M059J (cell line): ENCODE data around the gene ANXA2. TPM values are rescaled to one million over a fixed set of nuclear protein-coding genes. Genes with fewer than 3 reads are reported as not detected.
"Not testable (repeated sequence)": the region's sequence is repeated elsewhere in the genome, so short reads cannot be mapped to it uniquely, and the experiment has no call there.

Source experiments
- DNase-seq: peaks from one replicate; pipeline ENCODE4 v3.0.0-alpha.2; 2012; ENCODE audit warnings: low read depth
- total RNA-seq: library from RNA; depleted of rRNA; stranded (reverse); fragments of >200 nt; shearing (Covaris generic); gene quantifications from 2 replicates; pipeline ENCODE4 v1.2.3, GENCODE V29; 2014

The ANXA2 gene
- total RNA-seq, 1 experiment from 2014 or later = 2,950 TPM

- no peak for DNase-seq
These were observed 54.4 kb downstream of the ANXA2 start for GRCh38 chr15:60343221-60343970.

DNA sequence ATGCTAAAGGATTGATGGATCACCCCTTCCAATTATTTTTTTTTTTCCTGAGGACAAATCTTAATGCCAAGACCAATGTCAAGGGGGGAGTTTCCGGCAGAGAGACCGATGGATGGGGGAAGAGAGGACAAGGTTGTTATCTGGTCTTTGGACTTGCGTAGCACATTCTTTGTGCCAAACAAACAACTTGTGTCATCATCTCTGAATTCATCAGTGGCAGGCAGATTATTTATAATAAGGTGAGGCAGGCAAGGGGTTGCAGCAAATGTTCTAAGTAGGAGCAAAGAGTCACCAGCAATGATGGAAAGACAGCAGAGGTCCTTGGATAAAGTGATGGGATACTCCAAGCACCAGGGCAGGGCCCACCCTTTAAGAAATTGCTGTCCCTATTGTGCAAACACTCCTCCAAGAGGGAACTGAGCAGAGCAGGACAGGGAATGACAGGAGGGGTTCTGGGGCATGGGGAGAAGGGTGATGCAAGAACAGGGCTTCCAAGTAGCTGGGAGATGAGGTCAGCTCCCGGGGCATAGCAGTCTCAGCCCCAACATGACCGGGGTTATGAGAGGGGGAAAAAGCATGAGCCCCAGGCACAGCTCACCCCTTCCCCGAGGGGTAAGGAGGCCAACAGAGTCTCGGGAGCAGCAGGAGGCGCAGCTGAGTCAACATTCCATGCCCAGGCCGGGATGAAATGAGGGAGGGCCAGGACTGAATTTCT is 57.4 kb downstream of the ANXA2 start:
- no peak for DNase-seq

- DNase-seq = no peak
These were observed 58.5 kb downstream of the ANXA2 start for GRCh38 chr15:60339236-60339635.

DNA sequence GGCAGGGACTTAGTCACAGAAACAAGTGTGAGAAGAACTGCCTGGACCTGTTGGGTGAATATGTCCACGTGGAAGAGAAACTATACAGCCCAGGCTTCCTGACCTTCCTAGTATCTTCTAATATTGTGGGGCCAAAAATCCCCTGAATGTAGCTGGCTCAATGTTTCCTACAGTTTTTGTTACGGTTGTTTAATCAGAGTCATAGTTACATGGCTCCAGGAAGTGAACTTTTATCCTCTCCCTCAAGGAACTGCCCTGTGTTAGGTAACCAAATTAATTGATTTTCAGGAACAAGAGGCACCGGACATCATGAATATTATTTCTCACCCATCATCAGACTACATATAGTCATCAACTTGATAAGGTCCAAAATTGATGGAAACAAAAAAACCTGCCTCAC is 59.0 kb downstream of the ANXA2 start:
- DNase-seq = no peak

- DNase-seq = no peak
These were observed 60.7 kb downstream of the ANXA2 start for GRCh38 chr15:60337076-60337475.

GRCh38 chr15:60335296-60335695 is 62.5 kb downstream of the ANXA2 start:
- DNase-seq = not testable (repeated sequence)

DNA sequence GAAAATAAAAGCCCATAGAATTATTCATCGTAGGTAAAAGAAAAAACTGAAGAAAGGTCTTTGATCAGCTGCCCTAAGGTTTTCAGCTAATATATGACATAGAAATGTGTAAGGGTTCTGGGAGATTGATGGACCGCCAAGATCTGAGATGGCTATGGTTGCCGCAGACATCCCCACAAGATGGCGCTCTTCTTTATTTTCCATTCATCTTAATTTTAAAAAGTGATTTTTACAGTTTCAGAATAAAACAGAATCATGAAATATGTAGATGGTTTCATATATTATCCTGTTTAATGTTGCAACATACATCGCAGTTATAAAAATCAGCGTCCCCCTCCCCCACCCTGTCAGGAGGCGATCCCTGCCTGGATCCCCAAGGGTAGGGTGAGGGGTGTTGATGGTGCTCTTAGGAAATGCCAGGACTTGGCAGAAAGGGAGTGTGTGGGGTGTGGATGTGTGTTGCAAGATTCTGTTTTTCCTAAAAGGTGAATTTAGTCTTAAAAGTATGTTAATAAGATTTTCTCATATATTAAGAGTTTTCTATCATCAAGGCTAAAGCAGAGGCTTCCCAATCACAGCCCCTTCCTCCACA is 68.8 kb downstream of the ANXA2 start:
- no peak for DNase-seq

- peak; percentile 68 for DNase-seq
These were observed 70.7 kb downstream of the ANXA2 start for GRCh38 chr15:60326824-60327654.

- no peak for DNase-seq
These were observed 71.4 kb downstream of the ANXA2 start for GRCh38 chr15:60326343-60326742.

DNA sequence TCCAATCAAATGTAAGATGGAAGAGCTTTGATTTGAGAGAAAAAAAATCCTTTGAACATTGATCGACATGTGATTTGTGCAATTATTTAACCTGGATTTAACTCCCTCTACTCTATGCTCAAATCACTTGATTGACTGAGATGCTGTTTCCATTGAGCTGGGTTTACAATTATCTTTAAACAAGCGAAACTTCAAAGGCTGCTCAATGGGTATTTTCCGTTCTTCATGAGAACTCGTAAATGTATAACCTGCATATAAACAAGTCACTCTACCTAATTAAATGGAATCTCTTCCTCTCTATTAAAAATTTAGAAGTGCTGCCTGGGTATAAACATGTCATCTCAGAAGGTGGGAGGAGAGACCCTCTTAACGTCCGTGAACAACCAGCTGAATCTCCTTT is 71.9 kb downstream of the ANXA2 start:
- DNase-seq = no peak

- no peak for DNase-seq
These were observed 72.9 kb downstream of the ANXA2 start for GRCh38 chr15:60324706-60325438.

DNA sequence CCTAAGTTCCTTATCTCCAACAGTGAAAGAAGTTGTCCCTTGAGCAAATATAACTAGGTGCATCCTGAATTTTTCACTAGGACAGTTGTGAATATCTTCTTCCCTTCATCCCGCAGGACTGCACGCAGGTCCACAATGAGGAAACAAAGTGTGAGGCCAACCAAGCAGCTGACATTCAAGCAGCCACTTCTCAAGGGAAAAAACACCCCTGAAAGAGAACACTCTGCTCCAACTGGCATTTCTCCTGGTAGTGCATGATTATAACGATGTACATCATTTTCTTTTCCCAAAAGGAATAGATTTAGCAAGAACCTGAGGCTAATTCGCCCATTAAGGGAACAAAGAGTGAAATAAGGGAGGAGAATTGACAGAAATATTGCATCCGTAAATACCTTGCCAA is 74.5 kb downstream of the ANXA2 start:
- DNase-seq = no peak

GRCh38 chr15:60320365-60320764 is 77.4 kb downstream of the ANXA2 start:
- no peak for DNase-seq

- no peak for DNase-seq
These were observed 79.4 kb downstream of the ANXA2 start for GRCh38 chr15:60318216-60318867.

GRCh38 chr15:60316961-60317360 is 80.8 kb downstream of the ANXA2 start:
- DNase-seq = no peak

- no peak for DNase-seq
These were observed 81.9 kb downstream of the ANXA2 start for GRCh38 chr15:60315878-60316277.

- no peak for DNase-seq
These were observed 83.9 kb downstream of the ANXA2 start for GRCh38 chr15:60313906-60314305.

DNA sequence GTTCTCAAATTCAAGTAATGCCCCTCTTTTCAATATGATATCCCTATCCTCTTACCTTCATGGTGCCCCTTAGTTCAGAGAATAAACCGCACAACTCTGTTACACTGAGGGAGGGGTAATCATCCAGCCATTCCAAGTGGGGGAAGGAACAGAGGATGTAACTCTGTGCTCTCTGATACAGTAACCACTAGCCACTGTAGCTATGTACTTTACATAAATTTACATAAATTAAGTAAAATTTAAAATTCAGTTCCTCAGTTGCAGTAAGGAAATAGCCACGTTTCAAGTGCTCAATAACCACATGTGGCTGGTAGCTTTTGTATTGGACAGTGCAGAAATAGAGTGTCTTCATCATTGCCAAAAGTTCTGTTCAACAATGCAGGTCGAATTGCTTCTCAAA is 90.8 kb downstream of the ANXA2 start:
- no peak for DNase-seq

DNA sequence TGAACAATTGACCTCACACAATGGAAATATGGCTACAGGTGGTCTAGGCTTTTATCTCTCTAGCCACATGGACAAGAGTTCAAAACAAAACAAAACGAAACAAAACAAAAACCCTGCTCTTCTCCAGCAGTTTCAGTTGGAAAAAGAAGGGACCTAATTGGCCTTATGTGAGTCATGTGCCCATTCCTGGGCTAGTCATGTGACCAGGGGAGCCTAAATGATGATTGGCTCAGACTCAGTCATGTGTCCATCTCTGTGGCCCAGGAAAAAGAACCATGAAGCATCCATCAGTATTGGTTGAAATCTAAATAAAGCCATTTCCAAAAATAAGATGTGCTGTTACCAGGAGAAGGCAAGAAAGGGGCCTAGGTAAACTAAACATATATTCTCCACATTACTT is 96.8 kb downstream of the ANXA2 start:
- DNase-seq = peak; percentile 12

GRCh38 chr15:60299452-60300047 is 98.2 kb downstream of the ANXA2 start:
- DNase-seq = peak; percentile 9
